SHP77 treated with DMSO at 0.1 percent for 48 hours (cell line): ENCODE results near the gene C1QTNF7.
A peak's percentile ranks its signal among the peaks of the same experiment; 100 is the strongest.

Source experiments
- DNase-seq: peaks from one replicate; lab custom pipeline; 2025; lab: John Stamatoyannopoulos, UW

The C1QTNF7 gene

GRCh38 chr4:15427701-15428100, at the start of gene C1QTNF7:
TSS of gene C1QTNF7 (plus strand) at chr4:15428033. CDS start at chr4:15435744, 7,711 bp downstream.
- no peak for DNase-seq

- DNase-seq = no peak
Observed at GRCh38 chr4:15378062-15378461, 49.8 kb upstream of the C1QTNF7 start.

GRCh38 chr4:15378493-15378892, 49.3 kb upstream of the C1QTNF7 start:
- DNase-seq = no peak

- DNase-seq = no peak
Observed at GRCh38 chr4:15381806-15382338, 46.0 kb upstream of the C1QTNF7 start.

- DNase-seq = no peak
Observed at GRCh38 chr4:15382669-15383273, 45.1 kb upstream of the C1QTNF7 start.

GRCh38 chr4:15385515-15385914, 42.3 kb upstream of the C1QTNF7 start:
- DNase-seq = no peak

- DNase-seq = no peak
Observed at GRCh38 chr4:15385928-15386327, 41.9 kb upstream of the C1QTNF7 start.

GRCh38 chr4:15390494-15390893, 37.3 kb upstream of the C1QTNF7 start:
- no peak for DNase-seq

- no peak for DNase-seq
Observed at GRCh38 chr4:15392053-15392805, 35.6 kb upstream of the C1QTNF7 start.

- DNase-seq = no peak
Observed at GRCh38 chr4:15395311-15395710, 32.5 kb upstream of the C1QTNF7 start.

- peak; percentile 11 for DNase-seq
Observed at GRCh38 chr4:15396157-15396800, 31.6 kb upstream of the C1QTNF7 start.

- DNase-seq = no peak
Observed at GRCh38 chr4:15398001-15398400, 29.8 kb upstream of the C1QTNF7 start.

GRCh38 chr4:15398732-15399131, 29.1 kb upstream of the C1QTNF7 start:
- no peak for DNase-seq

- no peak for DNase-seq
Observed at GRCh38 chr4:15400226-15400625, 27.6 kb upstream of the C1QTNF7 start.

GRCh38 chr4:15400981-15401671, 26.7 kb upstream of the C1QTNF7 start:
- no peak for DNase-seq

- no peak for DNase-seq
Observed at GRCh38 chr4:15402146-15402545, 25.7 kb upstream of the C1QTNF7 start.

GRCh38 chr4:15402974-15403373, 24.9 kb upstream of the C1QTNF7 start:
- no peak for DNase-seq

- no peak for DNase-seq
Observed at GRCh38 chr4:15405018-15405417, 22.8 kb upstream of the C1QTNF7 start.

GRCh38 chr4:15410750-15411149, 17.1 kb upstream of the C1QTNF7 start:
- no peak for DNase-seq

GRCh38 chr4:15412461-15412860, 15.4 kb upstream of the C1QTNF7 start:
- DNase-seq = no peak

- no peak for DNase-seq
Observed at GRCh38 chr4:15413010-15413622, 14.7 kb upstream of the C1QTNF7 start.

GRCh38 chr4:15413623-15414019, 14.2 kb upstream of the C1QTNF7 start:
- DNase-seq = no peak
